Activated CD4-positive, alpha-beta T cell treated with anti-CD3 and anti-CD28 coated beads, Interleukin-2, amount 10 ng/mL, durations not matched to agents 7 days and 5 days (primary cell): ENCODE measurements around the gene SSC5D. TPM values are rescaled to one million over a fixed set of nuclear protein-coding genes. Genes with fewer than 3 reads are reported as not detected.

Experiments used
- CTCF ChIA-PET: fragments of 350-600 bp; sonication (Branson Sonifier 250); formaldehyde crosslinking; loops from one replicate; lab custom pipeline; 2021; ENCODE audit warnings: antibody characterized with exemption; lab: Charles Lee
- POLR2A ChIA-PET: fragments of 350-600 bp; sonication (Branson Sonifier 250); formaldehyde crosslinking; loops from one replicate; lab custom pipeline; 2021; ENCODE audit warnings: antibody characterized with exemption; lab: Charles Lee
- DNase-seq: peaks from one replicate; pipeline ENCODE4 v3.0.0-alpha.2; 2020
- H3K27ac Mint-ChIP-seq: one replicate; pipeline ENCODE4 v1.8.0; 2021; ENCODE audit warnings: mild to moderate bottlenecking, moderate library complexity, mixed read lengths
- H3K27me3 Mint-ChIP-seq: one replicate; pipeline ENCODE4 v1.8.0; 2021; ENCODE audit warnings: mixed read lengths
- H3K36me3 Mint-ChIP-seq: one replicate; pipeline ENCODE4 v1.8.0; 2021; ENCODE audit warnings: low read depth, mixed read lengths
- H3K4me1 Mint-ChIP-seq: one replicate; pipeline ENCODE4 v1.8.0; 2021; ENCODE audit warnings: mixed read lengths
- H3K4me3 Mint-ChIP-seq: one replicate; pipeline ENCODE4 v1.8.0; 2021; ENCODE audit warnings: mild to moderate bottlenecking, moderate library complexity, mixed read lengths
- H3K9me3 Mint-ChIP-seq: one replicate; pipeline ENCODE4 v1.8.0; 2021; ENCODE audit warnings: mixed read lengths
- total RNA-seq, 2 experiments: library from RNA; stranded (reverse); gene quantifications; one replicate each; pipeline ENCODE4 v1.2.3, GENCODE V29; 2021

The SSC5D gene
- total RNA-seq, 2 experiments from 2014 or later = 0.42 to 0.98 TPM

- H3K27ac Mint-ChIP-seq = no peak overlapping the region
- ChIA-PET POLR2A (no interaction called here), CTCF (interaction anchor here (0.8 kb wide), 2 partner anchors 18 to 119 kb away, joined by 3 read pairs; no protein-coding TSS in a partner anchor)
- no peaks in the 10 kb centered on the region for H3K27me3 Mint-ChIP-seq
- H3K4me1 Mint-ChIP-seq = no peaks in the 10 kb centered on the region
- no peak overlapping the region for H3K4me3 Mint-ChIP-seq
- no peaks in the 10 kb centered on the region for H3K36me3 Mint-ChIP-seq
- H3K9me3 Mint-ChIP-seq = no peaks in the 10 kb centered on the region
- no peak for DNase-seq
Observed at GRCh38 chr19:55535173-55535964, 47.1 kb downstream of the SSC5D start.

GRCh38 chr19:55535965-55536350, 47.7 kb downstream of the SSC5D start:
- Mint-ChIP-seq H3K27me3 (no peaks in the 10 kb centered on the region), H3K36me3 (no peaks in the 10 kb centered on the region), H3K9me3 (no peaks in the 10 kb centered on the region), H3K27ac (no peak overlapping the region), H3K4me1 (no peaks in the 10 kb centered on the region), H3K4me3 (no peak overlapping the region)
- ChIA-PET CTCF (interaction anchor here (0.8 kb wide), 2 partner anchors 19 to 118 kb away, joined by 3 read pairs; no protein-coding TSS in a partner anchor), POLR2A (no interaction called here)
- DNase-seq = no peak

DNA sequence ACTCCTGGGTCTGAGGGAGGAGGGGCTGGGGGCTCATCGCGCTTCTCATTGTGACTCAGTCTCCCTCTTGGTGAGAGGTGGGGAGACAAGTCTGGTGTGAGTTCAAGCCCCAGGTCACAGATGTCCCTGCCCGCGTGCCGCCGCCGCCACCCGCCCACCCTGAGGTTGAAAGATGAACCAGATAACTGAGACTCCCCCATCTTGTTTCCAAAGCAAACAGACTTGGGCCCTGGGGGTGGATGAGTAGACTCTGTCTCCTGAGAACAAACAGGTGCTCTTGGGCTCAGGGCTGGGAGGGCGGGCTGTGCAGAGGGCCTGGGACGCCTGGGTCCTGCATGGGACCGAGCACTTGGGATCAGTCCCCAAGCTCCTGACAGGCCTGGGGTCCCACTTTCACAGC, 48.1 kb downstream of the SSC5D start:
- CTCF ChIA-PET = interaction anchor here (0.8 kb wide), 1 partner anchor 19 kb away, joined by 3 read pairs; no protein-coding TSS in a partner anchor
- H3K4me1 Mint-ChIP-seq = no peaks in the 10 kb centered on the region

GRCh38 chr19:55536951-55537740, 48.9 kb downstream of the SSC5D start, which contains the start of gene SBK2:
Gene SBK2 (minus strand): TSS chr19:55537133. CDS start chr19:55536294, 839 bp downstream.
- no peak within 1 kb of the TSS for H3K4me3 Mint-ChIP-seq
- H3K27me3 Mint-ChIP-seq = no peaks in the 10 kb centered on the region
- no peaks in the 10 kb centered on the region for H3K36me3 Mint-ChIP-seq
- no peaks in the 10 kb centered on the region for H3K4me1 Mint-ChIP-seq
- ChIA-PET CTCF (no interaction called here), POLR2A (no interaction called here)
- DNase-seq = no peak
- no peak within 1 kb of the TSS for H3K27ac Mint-ChIP-seq
- no peaks in the 10 kb centered on the region for H3K9me3 Mint-ChIP-seq

More for the DNA sequence above, 48.1 kb downstream of the SSC5D start:
- H3K36me3 Mint-ChIP-seq = no peaks in the 10 kb centered on the region
- POLR2A ChIA-PET = no interaction called here
- no peak for DNase-seq
- no peak overlapping the region for H3K27ac Mint-ChIP-seq
- H3K4me3 Mint-ChIP-seq = no peak overlapping the region
- H3K9me3 Mint-ChIP-seq = no peaks in the 10 kb centered on the region
- no peaks in the 10 kb centered on the region for H3K27me3 Mint-ChIP-seq

DNA sequence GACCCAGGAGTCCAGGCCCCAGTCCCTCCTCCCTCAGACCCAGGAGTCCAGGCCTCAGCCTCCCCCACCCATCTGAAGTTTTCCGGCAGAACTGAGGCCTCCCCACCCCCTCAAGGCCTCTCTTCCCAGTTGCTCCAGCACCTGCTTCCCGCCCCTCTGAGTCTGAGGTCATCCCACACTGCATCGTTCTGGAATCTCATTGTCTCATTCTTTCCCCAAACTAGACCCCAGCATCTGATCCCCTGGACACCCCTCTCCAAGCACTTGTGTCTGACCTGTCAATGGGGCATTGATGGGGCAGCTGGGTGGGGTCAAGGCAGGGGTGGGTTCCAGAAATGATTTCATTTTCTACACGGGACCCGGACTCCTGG, 49.5 kb downstream of the SSC5D start:
- H3K36me3 Mint-ChIP-seq = no peaks in the 10 kb centered on the region

DNA sequence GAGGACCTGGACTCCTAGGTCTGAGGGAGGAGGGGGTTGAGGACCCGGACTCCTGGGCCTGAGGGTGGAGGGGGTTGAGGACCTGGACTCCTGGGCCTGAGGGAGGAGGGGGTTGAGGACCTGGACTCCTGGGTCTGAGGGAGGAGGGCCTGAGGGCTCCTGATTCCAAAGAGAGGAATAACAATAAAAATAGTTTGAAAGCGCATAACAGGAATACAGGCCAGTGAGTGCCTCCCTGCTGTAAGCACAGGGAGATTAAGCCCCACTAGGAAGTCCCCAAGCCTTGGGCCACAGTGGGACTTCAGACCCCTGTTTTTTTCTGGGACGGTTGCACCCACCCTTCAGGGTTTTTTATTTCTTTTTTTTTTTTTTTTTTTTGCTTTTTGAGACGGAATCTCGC, 49.9 kb downstream of the SSC5D start:
- Mint-ChIP-seq H3K36me3 (no peaks in the 10 kb centered on the region), H3K27ac (no peak overlapping the region), H3K4me1 (no peaks in the 10 kb centered on the region), H3K4me3 (no peak overlapping the region), H3K9me3 (no peaks in the 10 kb centered on the region), H3K27me3 (no peaks in the 10 kb centered on the region)
- CTCF ChIA-PET = no interaction called here
- POLR2A ChIA-PET = no interaction called here
- DNase-seq = no peak

More for the DNA sequence above, 49.5 kb downstream of the SSC5D start:
- ChIA-PET CTCF (no interaction called here), POLR2A (no interaction called here)
- H3K9me3 Mint-ChIP-seq = no peaks in the 10 kb centered on the region
- H3K27me3 Mint-ChIP-seq = no peaks in the 10 kb centered on the region
- H3K4me3 Mint-ChIP-seq = no peak overlapping the region
- DNase-seq = no peak
- no peak overlapping the region for H3K27ac Mint-ChIP-seq
- no peaks in the 10 kb centered on the region for H3K4me1 Mint-ChIP-seq

GRCh38 chr19:55539090-55539984, 51.1 kb downstream of the SSC5D start:
- H3K27me3 Mint-ChIP-seq = no peaks in the 10 kb centered on the region
- no peak overlapping the region for H3K4me3 Mint-ChIP-seq
- no peaks in the 10 kb centered on the region for H3K9me3 Mint-ChIP-seq
- POLR2A ChIA-PET = no interaction called here
- CTCF ChIA-PET = no interaction called here
- no peaks in the 10 kb centered on the region for H3K4me1 Mint-ChIP-seq
- no peak for DNase-seq
- H3K27ac Mint-ChIP-seq = no peak overlapping the region
- H3K36me3 Mint-ChIP-seq = no peaks in the 10 kb centered on the region

DNA sequence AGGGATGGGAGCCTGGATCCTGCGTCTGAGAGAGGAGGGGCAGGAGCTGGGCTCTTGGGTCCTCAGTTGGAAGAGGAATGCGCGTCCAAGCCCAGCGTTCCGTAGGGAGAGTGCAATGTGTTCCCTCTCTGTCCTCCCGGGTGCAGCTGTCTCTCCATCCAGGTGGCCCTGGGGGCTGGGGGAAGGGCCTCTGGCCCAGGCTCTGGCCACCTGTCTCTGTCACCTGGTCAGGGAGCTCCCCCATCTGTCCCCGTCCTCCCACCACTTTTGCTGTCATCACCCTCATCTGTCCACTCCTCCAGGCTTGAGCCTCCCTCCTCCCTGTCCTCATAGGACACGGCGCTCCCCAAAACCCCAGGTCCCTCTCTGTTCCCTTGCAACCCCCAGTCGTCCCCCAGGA, 52.4 kb downstream of the SSC5D start:
- no peak overlapping the region for H3K4me3 Mint-ChIP-seq
- POLR2A ChIA-PET = no interaction called here
- no peak for DNase-seq
- H3K36me3 Mint-ChIP-seq = no peaks in the 10 kb centered on the region
- no peak overlapping the region for H3K27ac Mint-ChIP-seq
- no peaks in the 10 kb centered on the region for H3K27me3 Mint-ChIP-seq
- H3K9me3 Mint-ChIP-seq = no peaks in the 10 kb centered on the region
- no peaks in the 10 kb centered on the region for H3K4me1 Mint-ChIP-seq
- CTCF ChIA-PET = interaction anchor here (0.5 to 0.7 kb wide), 3 partner anchors 34 to 407 kb away, joined by 3 read pairs; partner anchors contain the start of gene NLRP8

DNA sequence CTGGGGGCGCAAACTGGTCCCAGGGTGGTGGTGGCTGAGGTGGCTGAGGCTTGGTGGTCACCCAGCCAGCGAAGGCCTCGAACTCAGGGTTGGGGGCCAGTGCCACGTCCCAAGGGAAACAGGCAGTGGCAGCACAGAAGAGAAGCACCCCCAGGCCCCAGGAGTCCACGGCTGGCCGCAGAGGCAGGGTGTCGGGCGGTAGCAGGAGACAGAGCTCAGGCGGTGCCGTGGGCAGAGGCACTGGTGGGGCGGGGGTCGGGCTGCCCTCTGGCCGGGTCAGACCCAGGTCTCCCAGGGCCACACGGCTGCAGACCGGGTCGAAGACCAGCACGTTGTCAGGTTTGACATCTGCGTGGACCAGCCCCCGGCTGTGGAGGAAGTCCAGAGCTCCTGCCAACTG, 52.9 kb downstream of the SSC5D start:
- Mint-ChIP-seq H3K36me3 (no peaks in the 10 kb centered on the region), H3K4me3 (no peak overlapping the region), H3K27ac (no peak overlapping the region), H3K9me3 (no peaks in the 10 kb centered on the region), H3K27me3 (no peaks in the 10 kb centered on the region), H3K4me1 (no peaks in the 10 kb centered on the region)
- ChIA-PET POLR2A (no interaction called here), CTCF (interaction anchor here (0.5 to 0.6 kb wide), 2 partner anchors 34 to 127 kb away, joined by 3 read pairs; no protein-coding TSS in a partner anchor)
- no peak for DNase-seq

DNA sequence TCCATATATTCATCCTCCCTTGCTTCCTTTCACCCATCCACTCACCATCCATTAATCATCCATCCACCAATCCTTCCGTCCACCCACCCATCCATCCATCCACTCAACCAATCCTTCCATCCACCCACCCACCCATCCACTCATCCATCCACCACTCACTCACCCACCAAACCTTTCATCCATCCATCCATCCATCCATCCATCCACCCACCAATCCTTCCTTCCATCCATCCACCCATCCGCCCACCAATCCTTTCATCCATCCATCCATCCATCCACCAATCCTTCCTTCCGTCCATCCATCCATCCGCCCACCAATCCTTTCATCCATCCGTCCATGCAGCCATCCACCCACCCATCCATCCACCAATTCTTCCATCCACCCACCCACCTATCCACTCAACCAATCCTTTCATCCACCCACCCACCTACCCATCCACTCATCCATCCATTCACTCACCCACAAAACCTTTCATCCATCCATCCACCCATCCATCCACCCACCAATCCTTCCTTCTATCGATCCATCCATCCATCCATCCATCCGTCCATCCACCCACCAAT, 54.1 kb downstream of the SSC5D start:
- ChIA-PET POLR2A (no interaction called here), CTCF (no interaction called here)
- no peak overlapping the region for H3K27ac Mint-ChIP-seq
- no peak for DNase-seq
- no peaks in the 10 kb centered on the region for H3K36me3 Mint-ChIP-seq
- no peaks in the 10 kb centered on the region for H3K4me1 Mint-ChIP-seq
- H3K4me3 Mint-ChIP-seq = no peak overlapping the region
- H3K9me3 Mint-ChIP-seq = no peaks in the 10 kb centered on the region
- no peaks in the 10 kb centered on the region for H3K27me3 Mint-ChIP-seq

- no peaks in the 10 kb centered on the region for H3K36me3 Mint-ChIP-seq
Observed at GRCh38 chr19:55543567-55543966, 55.3 kb downstream of the SSC5D start.

GRCh38 chr19:55544014-55544413, 55.8 kb downstream of the SSC5D start:
- no peak for DNase-seq
- Mint-ChIP-seq H3K4me1 (no peaks in the 10 kb centered on the region), H3K9me3 (no peaks in the 10 kb centered on the region), H3K27ac (no peak overlapping the region), H3K36me3 (no peaks in the 10 kb centered on the region), H3K4me3 (no peak overlapping the region), H3K27me3 (peaks cover 7% of the 10 kb centered on the region)
- ChIA-PET POLR2A (no interaction called here), CTCF (interaction anchor here (0.6 kb wide), 1 partner anchor 161 kb away, joined by 3 read pairs; no protein-coding TSS in a partner anchor)

More at GRCh38 chr19:55543567-55543966, 55.3 kb downstream of the SSC5D start:
- Mint-ChIP-seq H3K9me3 (no peaks in the 10 kb centered on the region), H3K27me3 (peaks cover 7% of the 10 kb centered on the region), H3K4me1 (no peaks in the 10 kb centered on the region), H3K4me3 (no peak overlapping the region), H3K27ac (no peak overlapping the region)
- ChIA-PET POLR2A (no interaction called here), CTCF (interaction anchor here (0.6 kb wide), 1 partner anchor 160 kb away, joined by 3 read pairs; no protein-coding TSS in a partner anchor)
- DNase-seq = no peak
